PC-9 (cell line): Measurements from ENCODE around the gene TMEM132D.

Experiments
- EZH2 ChIP-seq: fragments of 200-600 bp; sonication (generic); IDR thresholded peaks from 2 replicates; pipeline ENCODE4 v1.8.0; 2017; ENCODE audit warnings: antibody characterized with exemption, low read depth
- TF ChIP-seq, protein P1 (sequence below): fragments of 200-600 bp; sonication (generic); conservative IDR thresholded peaks from 2 replicates; pipeline ENCODE4 v1.6.1; 2017; ENCODE audit warnings: mixed run types, antibody characterized with exemption, mild to moderate bottlenecking, moderate library complexity

DNA sequence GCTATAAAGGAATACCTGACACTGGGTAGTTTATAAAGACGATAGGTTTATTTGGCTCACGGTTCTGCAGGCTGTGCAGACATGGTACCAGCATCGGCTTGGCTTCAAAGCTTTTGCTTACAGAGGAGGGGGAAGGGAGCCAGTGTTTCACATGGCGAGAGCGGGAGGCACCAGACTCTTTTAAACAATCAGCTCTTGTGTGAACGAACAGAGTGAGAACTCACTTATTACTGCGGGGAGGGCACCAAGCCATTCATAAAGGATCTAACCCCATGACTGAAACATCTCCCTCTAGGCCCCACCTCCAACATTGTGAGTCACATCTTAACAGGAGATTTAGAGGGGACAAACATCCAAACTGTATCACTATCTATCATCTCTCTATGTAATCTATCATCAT is 227.4 kb downstream of the TMEM132D start:
- TF ChIP-seq, protein P1, sequence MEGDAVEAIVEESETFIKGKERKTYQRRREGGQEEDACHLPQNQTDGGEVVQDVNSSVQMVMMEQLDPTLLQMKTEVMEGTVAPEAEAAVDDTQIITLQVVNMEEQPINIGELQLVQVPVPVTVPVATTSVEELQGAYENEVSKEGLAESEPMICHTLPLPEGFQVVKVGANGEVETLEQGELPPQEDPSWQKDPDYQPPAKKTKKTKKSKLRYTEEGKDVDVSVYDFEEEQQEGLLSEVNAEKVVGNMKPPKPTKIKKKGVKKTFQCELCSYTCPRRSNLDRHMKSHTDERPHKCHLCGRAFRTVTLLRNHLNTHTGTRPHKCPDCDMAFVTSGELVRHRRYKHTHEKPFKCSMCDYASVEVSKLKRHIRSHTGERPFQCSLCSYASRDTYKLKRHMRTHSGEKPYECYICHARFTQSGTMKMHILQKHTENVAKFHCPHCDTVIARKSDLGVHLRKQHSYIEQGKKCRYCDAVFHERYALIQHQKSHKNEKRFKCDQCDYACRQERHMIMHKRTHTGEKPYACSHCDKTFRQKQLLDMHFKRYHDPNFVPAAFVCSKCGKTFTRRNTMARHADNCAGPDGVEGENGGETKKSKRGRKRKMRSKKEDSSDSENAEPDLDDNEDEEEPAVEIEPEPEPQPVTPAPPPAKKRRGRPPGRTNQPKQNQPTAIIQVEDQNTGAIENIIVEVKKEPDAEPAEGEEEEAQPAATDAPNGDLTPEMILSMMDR: no peak
- no peak for TF ChIP-seq EZH2
